BJ (cell line): ENCODE data around the gene HEXIM2. TPM values are rescaled to one million over a fixed set of nuclear protein-coding genes. Genes with fewer than 3 reads are reported as not detected.

Experiments
- CTCF ChIA-PET: fragments of 350-600 bp; formaldehyde crosslinking; extraction: SDS; loops from one replicate; lab custom pipeline; 2021; ENCODE audit warnings: antibody characterized with exemption, inconsistent platforms; lab: Yijun Ruan, JAX
- POLR2A ChIA-PET: fragments of 300-600 bp; sonication (Branson Sonifier 250); formaldehyde crosslinking; extraction: SDS; loops from one replicate; lab custom pipeline; 2021; ENCODE audit warnings: antibody characterized with exemption; lab: Charles Lee
- DNase-seq: peaks from one replicate; pipeline ENCODE4 v3.0.0-alpha.2; 2011; ENCODE audit warnings: low read depth
- H3K27me3 ChIP-seq: 2 replicates; pipeline ENCODE4 v1.6.0; 2011; ENCODE audit warnings: low read length; ENCODE audit not compliant: control insufficient read depth, insufficient read depth
- H3K36me3 ChIP-seq: 2 replicates; pipeline ENCODE4 v1.5.1; 2011; ENCODE audit warnings: low read length; ENCODE audit not compliant: control insufficient read depth, insufficient read depth
- H3K4me3 ChIP-seq: 2 replicates; pipeline ENCODE4 v1.5.1; 2011; ENCODE audit warnings: low read depth, mild to moderate bottlenecking, control low read depth, low read length
- CTCF ChIP-seq: IDR thresholded peaks from 2 replicates; pipeline ENCODE4 v1.5.1; 2011; ENCODE audit warnings: low read depth, mild to moderate bottlenecking, control low read depth, inconsistent platforms, low read length, moderate library complexity; ENCODE audit not compliant: insufficient read depth
- polyA plus RNA-seq: library from polyadenylated mRNA; depleted of rRNA; stranded (reverse); fragments of >200 nt; gene quantifications from 2 replicates; pipeline ENCODE4 v1.2.3, GENCODE V29; 2011

The HEXIM2 gene
- polyA plus RNA-seq, 1 experiment: 6.3 TPM

DNA sequence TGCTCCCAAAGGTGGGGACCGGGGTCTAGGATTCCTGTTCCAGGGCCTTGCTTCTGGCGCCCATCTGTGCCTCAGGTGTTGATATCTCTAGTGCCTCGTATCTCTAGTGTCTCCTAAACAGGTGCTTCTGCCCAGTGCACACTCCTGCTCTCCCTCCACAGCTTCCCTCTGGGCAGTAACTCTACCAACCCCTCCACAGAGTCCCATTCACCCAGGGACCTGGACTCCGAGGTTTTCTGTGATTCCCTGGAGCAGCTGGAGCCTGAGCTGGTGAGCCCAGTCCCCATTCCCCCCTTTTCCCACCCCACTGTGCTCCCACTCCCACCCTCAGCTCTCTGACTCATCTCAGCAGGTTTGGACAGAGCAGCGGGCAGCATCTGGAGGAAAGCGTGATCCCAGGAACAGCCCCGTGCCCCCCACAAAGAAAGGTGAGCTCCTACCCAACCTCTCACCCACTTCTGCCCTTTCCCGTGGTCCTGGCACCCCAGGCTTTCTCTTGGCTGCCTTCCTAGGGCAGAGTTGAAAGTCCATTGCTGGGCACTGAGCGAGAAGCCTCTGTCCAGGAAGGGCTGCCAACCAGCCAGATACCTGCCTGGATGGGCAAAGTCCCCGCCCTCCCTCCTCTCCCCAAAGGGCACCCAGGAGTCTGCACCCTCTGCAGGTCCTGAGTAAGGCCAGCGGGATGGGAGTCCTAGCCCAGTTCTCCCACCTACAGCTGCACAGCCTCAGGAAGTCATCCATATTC is 23.9 kb upstream of the HEXIM2 start:
- CTCF ChIA-PET: interaction anchor here (5.3 kb wide), 1 partner anchor 59 kb away, joined by 204 read pairs; no protein-coding TSS in a partner anchor
- no peak for DNase-seq
- Histone ChIP-seq H3K36me3 (no peaks in the 10 kb centered on the region), H3K27me3 (no peaks in the 10 kb centered on the region), H3K4me3 (no peak overlapping the region)
- no peak for TF ChIP-seq CTCF
- POLR2A ChIA-PET: no interaction called here

DNA sequence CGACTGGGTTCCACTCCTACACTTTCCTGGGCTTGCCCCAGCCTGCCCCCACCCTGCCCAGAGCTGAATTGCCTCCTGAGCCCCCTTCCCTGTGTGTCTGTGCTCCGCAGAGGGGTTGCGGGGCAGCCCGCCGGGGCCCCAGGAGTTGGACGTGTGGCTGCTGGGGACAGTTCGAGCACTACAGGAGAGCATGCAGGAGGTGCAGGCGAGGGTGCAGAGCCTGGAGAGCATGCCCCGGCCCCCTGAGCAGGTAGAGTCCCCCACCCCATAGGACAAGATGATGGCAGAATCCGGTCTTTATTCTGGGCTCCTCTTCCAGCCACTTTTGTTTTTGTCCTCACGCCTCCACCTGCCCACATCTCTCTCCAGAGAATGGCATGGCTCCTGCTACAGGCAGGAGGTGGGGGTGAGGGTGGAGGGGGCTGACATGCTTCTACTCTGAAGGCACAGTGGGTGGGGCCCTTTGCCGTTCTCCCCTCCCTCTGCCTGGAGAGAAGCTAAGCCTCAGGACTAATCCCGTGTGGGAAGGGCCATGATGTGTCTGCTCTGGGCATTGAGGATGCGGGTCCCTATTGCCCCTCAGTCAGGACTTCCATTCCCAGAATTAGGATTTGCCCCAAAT is 22.7 kb upstream of the HEXIM2 start:
- DNase-seq: no peak
- CTCF ChIA-PET: interaction anchor here (1.0 to 1.5 kb wide), 3 partner anchors 11 to 59 kb away, joined by 3 to 7 read pairs (median 7); no protein-coding TSS in a partner anchor
- POLR2A ChIA-PET: no interaction called here
- H3K27me3 ChIP-seq: no peaks in the 10 kb centered on the region
- no peaks in the 10 kb centered on the region for H3K36me3 ChIP-seq
- no peak overlapping the region for H3K4me3 ChIP-seq
- no peak for TF ChIP-seq CTCF

GRCh38 chr17:45139533-45139920 is 22.1 kb upstream of the HEXIM2 start:
- ChIA-PET POLR2A (no interaction called here), CTCF (interaction anchor here (1.0 to 1.5 kb wide), 3 partner anchors 10 to 58 kb away, joined by 3 to 7 read pairs (median 7); no protein-coding TSS in a partner anchor)
- H3K4me3 ChIP-seq: no peak overlapping the region
- no peak for TF ChIP-seq CTCF
- DNase-seq: no peak
- H3K36me3 ChIP-seq: no peaks in the 10 kb centered on the region
- no peaks in the 10 kb centered on the region for H3K27me3 ChIP-seq

GRCh38 chr17:45143094-45143670 is 18.5 kb upstream of the HEXIM2 start:
- ChIA-PET POLR2A (interaction anchor here (0.6 to 0.8 kb wide), 2 partner anchors 8 to 15 kb away, joined by 3 to 7 read pairs; partner anchors contain the start of gene ACBD4), CTCF (interaction anchor here (0.8 to 1.8 kb wide), 5 partner anchors 8 to 55 kb away, joined by 3 to 39 read pairs (median 4); partner anchors contain the start of gene ACBD4)
- TF ChIP-seq CTCF: no peak
- H3K27me3 ChIP-seq: no peaks in the 10 kb centered on the region
- H3K36me3 ChIP-seq: no peaks in the 10 kb centered on the region
- H3K4me3 ChIP-seq: no peak overlapping the region
- DNase-seq: no peak
